Hematopoietic multipotent progenitor cell treated with erythropoietin and hydrocortisone succinate and interleukin-3 and kit ligand, for 6 days (in vitro differentiated cells): ENCODE results near the gene KCNJ10.

ENCODE experiments used
- DNase-seq: peaks from one replicate; pipeline ENCODE4 v3.0.0-alpha.2; 2015

KCNJ10 gene

GRCh38 chr1:159985473-159985872 is 84.5 kb downstream of the KCNJ10 start:
- DNase-seq, result no peak

DNA sequence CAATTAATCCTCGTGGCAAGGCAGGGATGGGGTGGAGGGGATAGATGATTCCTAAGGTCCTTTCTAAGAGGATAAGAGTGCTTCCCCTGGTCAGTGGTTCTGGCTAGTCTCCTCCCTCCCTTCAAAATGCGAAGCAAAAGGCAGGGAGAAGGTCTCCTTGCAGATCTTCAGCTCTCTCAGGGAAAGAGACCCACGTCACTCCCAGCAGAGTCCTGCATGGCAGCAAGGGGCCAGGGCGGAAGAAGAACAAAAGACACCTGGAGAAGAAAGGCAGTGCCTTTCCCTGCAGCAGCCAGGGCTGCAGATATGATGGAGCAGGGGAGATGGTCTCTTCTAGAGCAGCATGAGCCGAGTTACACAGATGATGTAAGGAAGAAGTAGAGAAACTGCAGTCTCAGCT is 86.3 kb downstream of the KCNJ10 start:
- no peak for DNase-seq

- DNase-seq, result no peak
These were observed 87.7 kb downstream of the KCNJ10 start for GRCh38 chr1:159982280-159982679.

- no peak for DNase-seq
These were observed 88.5 kb downstream of the KCNJ10 start for GRCh38 chr1:159981351-159982055.

- DNase-seq, result no peak
These were observed 89.2 kb downstream of the KCNJ10 start for GRCh38 chr1:159980786-159981185.

GRCh38 chr1:159980076-159980475 is 89.9 kb downstream of the KCNJ10 start:
- no peak for DNase-seq

DNA sequence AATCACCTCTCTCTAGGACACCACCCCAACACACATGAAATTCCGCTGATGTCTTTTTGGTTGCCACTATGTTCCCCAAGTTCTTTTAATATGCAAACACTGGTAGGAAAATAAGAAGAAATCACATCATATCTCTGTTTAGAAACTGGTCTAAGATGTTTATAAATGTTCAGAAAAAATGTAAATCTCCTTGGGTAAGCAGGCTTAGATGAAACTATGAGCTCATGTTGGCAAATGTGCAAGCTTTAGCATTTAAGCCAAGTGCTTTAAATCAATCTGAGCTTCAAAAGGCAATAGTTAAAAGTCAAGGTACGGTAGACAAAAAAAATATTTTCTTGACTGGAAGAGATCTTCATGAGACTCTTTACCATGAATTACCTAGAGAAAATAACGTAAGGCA is 90.7 kb downstream of the KCNJ10 start:
- no peak for DNase-seq

GRCh38 chr1:159978107-159978398 is 91.9 kb downstream of the KCNJ10 start:
- DNase-seq, result no peak

DNA sequence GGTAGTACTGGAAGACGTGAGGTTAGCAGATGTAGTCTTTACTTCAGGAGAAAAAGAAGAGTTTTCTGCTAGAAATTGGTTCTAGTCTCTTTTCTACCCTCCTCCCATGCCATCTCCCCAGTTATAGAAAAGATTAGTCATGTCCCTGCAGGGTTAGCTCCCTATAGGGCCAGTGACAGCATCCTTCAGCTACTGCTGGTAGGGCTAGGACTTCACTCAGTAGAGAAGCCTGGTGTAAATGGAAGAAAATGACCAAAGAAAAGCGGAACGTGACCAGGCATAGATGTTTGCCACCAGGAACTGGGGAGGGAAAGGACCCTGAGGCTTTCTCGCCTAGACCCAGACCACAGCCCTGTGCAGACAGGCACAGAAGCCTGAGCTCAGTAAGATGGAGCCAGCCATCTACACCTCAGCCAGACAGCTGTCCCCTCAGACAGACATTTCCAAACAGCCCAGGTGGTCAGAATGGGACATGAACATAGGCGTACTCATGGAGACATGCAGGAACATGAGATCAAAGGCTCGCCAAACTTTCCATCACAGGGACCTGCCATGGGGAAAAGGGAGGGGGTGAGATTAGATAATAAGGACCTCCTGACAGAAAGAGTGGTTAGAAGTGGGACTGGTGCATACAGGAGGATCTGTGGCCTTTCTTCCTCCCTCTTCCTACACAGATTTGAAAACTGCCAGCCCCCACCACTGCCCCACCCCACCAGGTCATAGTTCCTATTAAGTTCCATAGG is 92.4 kb downstream of the KCNJ10 start:
- no peak for DNase-seq

- DNase-seq, result no peak
These were observed 95.5 kb downstream of the KCNJ10 start for GRCh38 chr1:159974350-159974965.

- DNase-seq, result no peak
These were observed 96.5 kb downstream of the KCNJ10 start for GRCh38 chr1:159973350-159973940.

DNA sequence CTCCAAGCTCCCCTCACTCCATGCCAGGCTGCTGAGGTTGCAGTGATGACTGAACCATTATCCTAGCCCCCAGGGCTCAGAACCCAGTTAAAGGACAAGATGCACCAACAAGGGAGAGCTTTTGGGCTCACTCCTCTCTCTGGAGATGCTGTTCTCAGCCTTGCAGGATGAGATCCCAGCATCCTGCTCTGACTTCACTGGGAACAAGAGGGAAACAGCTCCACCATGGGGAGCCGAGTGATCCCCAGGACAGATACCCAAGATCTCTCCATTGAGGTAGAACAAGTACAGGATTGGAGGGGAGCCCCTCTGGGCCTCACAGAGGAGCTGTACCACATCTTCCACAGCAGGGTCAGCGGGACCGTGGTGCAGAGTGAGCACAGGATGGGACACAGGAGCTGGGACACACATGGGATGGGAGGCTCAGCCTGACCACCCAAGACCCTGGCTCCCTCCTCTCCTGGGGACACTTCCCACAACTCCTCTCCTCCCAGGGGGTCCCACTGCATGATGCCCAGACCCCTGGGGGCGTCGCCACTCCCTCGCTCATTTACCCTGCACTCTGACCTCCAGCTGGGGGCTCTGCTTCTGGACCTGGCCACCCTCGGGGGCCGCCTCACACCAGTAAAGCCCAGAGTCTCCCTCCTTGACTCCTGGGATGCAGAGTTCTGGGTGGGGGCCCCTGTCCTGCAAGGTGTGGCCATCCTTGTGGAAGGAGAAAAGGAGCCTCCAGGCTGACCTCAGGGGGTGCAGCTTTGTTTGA is 97.3 kb downstream of the KCNJ10 start:
- no peak for DNase-seq

GRCh38 chr1:159970932-159971342 is 99.0 kb downstream of the KCNJ10 start:
- DNase-seq, result no peak

GRCh38 chr1:159968901-159969300 is 101.1 kb downstream of the KCNJ10 start:
- DNase-seq, result no peak

- no peak for DNase-seq
These were observed 104.7 kb downstream of the KCNJ10 start for GRCh38 chr1:159965263-159965662.

DNA sequence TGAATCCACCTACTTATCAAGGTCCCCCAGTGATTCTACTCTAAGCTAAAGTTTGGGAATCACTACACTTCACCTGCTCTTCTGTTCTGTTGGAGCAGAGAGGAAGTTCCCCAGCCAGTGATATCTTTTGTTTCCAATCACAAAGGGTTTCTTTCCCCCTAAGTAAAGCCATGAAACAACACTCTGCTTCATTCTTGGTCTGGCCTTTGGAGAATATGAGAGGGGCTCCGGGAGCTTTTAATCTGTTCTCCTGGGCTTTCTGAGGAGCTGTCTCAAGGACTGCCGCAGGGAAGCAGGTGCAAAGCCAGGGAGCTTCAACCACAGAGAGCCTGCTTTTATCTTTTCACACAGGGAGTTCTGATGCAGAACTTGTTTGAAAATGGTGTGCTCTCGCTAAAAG is 105.8 kb downstream of the KCNJ10 start:
- DNase-seq, result no peak

- DNase-seq, result no peak
These were observed 107.8 kb downstream of the KCNJ10 start for GRCh38 chr1:159962176-159962575.

GRCh38 chr1:159961636-159962035 is 108.3 kb downstream of the KCNJ10 start:
- no peak for DNase-seq

DNA sequence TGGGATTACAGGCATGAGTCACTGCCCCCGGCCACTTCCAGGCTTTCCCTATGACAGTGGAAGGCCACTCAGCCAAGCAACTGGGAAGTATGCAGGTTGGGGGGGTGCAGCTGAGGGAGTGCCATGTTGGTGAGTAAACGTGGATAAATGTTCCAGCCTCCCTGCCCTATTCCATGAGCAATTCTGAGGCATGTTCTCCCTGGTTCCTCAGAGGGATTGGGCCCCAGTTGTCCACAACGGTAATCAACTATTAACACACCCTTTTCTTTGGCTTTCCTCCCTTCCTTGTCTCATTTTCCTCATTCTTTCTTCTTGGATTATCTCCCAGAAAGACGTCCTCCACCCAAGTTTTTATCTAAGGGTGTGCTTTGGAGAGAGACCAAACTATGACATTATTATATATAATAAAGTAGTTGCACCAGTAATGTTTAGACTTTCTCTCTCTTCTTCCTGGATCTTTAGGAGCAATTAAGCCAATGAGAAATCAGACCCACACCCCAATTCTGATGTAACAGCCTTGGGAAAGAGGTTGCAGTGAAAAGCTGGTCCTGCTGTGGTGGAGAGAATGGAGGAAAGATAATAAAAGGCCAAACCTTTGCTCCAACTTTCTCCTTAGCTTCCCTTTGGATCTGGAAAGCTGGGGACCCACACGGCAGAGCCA is 109.1 kb downstream of the KCNJ10 start:
- peak; percentile 81 for DNase-seq

GRCh38 chr1:159959451-159959850 is 110.5 kb downstream of the KCNJ10 start:
- DNase-seq, result no peak

DNA sequence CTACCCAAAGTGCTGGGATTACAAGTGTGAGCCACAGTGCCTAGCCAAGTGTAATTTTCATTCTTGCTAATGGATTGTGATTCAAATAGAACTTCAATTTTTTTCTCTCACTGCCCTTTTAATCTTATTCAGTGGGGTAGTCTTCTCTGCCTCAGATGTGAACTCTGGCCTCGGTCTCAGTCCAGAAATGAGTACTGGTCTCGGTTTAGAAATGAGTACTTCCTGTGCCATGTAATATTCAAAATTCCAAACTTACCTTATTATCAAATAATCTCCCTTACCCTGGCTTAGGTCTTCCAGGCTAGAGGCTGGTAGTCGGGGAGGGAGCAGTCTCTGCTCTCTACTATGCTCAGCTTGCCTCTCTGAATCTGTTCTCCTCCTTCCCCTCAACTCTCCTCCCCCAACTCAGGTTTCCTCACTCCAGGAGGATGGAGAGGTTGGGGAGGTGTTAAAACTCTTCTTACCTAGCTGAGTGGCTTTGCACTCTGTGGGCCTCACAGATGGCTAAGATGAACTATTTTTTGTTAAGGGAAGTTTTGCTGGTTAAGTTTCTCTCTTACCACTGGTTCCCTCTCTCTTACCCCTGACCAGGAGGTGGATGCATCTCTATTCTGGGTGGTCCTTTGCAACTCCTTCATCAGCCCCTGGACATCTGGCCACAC is 111.1 kb downstream of the KCNJ10 start:
- DNase-seq, result no peak

GRCh38 chr1:159957824-159958268 is 112.1 kb downstream of the KCNJ10 start:
- DNase-seq, result peak; percentile 91
